HG03521 (cell line): ENCODE measurements around the gene ADORA3.

Experiments
- ATAC-seq: cut with Tn5 transposase; IDR thresholded peaks from one replicate; pipeline ENCODE4 v1.9.1; 2021; ENCODE audit warnings: mild to moderate bottlenecking, moderate library complexity; ENCODE audit not compliant: unreplicated experiment

Gene ADORA3

DNA sequence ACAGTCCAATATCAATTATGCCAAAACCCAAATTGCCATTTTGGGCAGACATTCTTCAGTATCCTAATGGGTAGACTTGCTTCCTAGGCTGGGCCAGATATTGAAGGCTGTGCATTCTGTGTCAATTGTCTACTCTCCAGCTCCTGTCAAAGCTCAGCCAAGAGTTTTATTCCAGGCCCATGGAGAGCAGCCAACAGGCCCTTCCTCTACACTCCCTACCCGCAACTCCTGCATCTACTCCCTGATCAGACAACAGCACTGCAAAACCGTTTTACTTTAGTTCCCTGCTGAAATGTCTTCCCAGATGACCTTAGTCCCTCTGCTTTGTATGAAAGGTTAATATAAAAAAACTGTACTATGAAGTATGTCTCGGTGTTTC is 6.6 kb upstream of the ADORA3 start:
- no peak for ATAC-seq

DNA sequence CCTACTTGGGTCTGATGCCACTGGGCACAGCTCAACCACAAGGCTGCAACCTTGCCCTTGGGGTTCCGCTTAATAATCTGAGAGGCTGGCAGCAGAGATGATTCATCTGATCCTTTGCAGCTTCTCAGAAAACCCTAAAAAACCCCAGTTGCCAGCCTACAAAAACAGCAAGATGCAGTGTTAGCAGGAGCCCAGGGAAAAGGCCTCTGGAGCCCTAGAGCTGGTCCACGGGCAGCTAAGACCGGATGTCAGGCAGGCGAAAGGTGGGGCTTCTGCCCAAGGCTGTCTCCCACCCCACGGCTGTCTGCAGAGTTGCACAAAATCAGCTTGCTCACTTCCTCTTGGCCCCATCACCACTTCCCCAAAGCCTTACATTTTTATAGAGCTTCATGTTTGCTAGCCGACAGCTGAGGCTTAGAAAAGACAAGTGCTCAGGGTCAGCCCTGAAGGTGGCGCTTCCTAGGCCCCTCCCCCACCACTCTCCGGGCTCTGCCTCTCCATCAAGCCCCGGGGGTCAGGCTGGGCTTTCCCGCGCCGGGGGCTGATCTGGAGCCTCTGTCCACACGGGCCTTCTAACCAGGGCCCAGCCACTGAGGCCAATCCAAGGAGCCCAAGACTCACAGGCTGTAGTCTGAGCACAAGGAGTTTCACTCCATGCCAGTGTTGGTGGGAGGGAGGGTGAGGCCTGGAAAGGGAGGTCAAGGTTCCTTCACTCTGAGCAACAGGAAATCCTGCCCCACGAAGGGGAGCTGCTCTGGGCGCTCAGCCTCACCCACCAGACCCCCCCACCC is 4.2 kb upstream of the ADORA3 start:
- peak; percentile 49 for ATAC-seq

- ATAC-seq = no peak
These were observed 3.1 kb upstream of the ADORA3 start for GRCh38 chr1:111506561-111506960.

DNA sequence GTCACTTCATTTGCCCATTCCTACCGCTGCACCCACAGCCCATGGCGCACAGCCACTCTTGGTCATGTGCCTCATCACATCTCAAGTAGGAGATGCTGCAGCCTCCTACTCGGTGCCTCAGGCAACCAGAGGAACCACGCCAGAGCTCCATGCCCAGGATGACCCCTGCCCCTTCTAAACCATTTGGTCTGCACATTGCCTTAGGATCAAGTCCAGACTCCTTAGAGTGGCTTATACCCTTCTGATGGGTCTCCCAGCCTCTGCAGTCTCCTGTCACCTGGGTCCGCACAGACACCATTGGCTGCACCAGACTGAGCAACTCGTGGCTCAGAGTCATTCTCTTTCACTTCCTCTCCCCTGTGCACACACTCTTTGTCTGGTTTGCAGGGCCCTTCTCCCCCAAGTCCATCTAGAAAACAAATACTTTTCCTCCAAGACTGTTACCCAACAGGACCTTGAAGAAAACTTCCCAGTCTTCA is 2.2 kb upstream of the ADORA3 start:
- no peak for ATAC-seq

- no peak for ATAC-seq
These were observed 664 bp upstream of the ADORA3 start for GRCh38 chr1:111504097-111504496.

- no peak for ATAC-seq
These were observed 1.8 kb downstream of the ADORA3 start for GRCh38 chr1:111501645-111502044.

- ATAC-seq = no peak
These were observed 4.2 kb downstream of the ADORA3 start for GRCh38 chr1:111499026-111499785.

- ATAC-seq = no peak
These were observed 5.8 kb downstream of the ADORA3 start for GRCh38 chr1:111497592-111497991.

- ATAC-seq = no peak
These were observed 7.0 kb downstream of the ADORA3 start for GRCh38 chr1:111496398-111496797.

- ATAC-seq = no peak
These were observed 12.4 kb downstream of the ADORA3 start for GRCh38 chr1:111491070-111491469.

DNA sequence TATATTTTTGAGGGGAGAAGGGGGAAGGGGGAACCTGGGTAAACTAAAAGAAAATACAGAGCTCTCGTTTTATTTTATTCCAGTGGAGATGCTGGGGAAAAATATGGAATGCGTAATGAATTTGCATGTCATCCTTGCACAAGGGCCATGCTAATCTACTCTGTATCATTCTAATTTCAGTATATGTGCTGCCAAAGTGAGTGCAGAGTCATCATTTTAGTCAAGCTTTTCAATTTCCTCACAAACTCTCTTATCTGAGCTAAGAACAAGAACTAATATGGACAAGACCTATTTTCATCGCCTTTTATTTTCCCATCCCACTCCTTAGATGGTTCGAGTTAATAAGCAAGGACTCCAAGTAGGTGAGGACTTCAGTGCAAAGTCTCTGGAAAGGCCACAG is 13.2 kb downstream of the ADORA3 start:
- no peak for ATAC-seq

- no peak for ATAC-seq
These were observed 13.8 kb downstream of the ADORA3 start for GRCh38 chr1:111489604-111490003.

DNA sequence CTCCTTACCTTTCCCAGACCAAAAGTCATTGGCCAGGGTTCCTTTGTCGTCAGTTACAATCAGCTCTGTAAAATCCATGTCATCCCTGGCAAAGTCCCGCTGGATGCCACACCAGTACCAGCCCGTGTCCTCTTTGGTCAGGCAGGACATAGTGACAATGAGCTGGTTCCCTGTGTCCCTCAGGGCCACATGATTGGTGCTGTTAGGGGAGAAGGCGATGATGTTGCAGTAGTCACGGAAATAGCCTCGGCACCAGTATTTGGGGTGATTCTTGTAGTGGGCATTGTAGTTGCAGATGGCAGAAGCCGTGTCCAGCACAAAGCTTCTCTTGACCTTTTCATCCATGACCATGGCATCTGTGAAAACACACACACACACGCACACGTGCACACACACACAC is 14.8 kb downstream of the ADORA3 start:
- no peak for ATAC-seq

- no peak for ATAC-seq
These were observed 16.3 kb downstream of the ADORA3 start for GRCh38 chr1:111487133-111487532.

DNA sequence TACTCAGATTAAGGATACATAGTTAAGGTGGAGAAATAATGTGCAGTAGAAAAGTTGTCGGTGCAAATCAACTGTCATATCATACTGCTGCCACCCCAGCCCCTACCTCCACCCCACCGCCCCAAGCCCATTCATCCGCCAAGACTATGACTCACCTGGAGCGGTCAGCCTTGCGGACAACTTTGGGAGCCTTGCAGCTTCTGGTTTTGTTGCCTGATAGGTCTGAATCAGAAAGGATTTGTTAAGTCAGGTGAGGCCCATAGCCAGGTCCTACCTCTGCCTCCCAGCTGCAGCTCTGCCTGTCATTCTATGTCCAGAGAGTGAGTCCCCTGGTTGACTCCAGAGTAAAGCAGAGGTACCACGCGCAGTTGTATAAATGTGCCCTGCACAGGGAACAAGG is 17.0 kb downstream of the ADORA3 start:
- no peak for ATAC-seq

DNA sequence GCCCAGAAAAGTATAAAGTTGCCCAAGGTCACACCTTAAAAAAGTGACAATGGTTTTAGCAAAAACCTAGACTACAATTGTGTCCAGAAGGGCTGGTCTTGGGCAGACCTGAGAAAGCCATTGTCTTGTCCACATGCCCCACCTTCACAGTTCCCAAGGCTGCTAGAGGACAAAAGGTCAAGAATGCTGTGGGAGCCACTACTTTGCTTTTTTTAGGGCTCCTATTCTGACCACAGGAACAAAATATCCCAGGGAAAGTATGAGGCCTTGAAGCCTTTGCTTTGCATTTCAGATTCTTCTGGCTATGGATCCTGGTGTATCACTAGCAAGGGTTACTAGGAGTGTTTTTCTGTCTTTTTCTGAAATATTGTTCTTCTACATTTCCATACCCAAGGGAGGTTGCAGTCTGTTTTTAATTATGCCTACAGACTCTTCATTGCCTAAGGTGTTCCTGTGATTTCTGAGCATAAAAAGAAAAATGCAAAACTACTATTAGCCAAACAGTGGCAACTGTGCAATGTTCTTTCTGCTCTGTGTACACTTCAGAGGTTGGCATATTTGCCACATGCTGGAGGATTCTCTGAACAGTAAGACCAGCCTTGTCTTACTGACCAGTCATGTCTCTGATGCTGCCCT is 18.9 kb downstream of the ADORA3 start:
- ATAC-seq = no peak

DNA sequence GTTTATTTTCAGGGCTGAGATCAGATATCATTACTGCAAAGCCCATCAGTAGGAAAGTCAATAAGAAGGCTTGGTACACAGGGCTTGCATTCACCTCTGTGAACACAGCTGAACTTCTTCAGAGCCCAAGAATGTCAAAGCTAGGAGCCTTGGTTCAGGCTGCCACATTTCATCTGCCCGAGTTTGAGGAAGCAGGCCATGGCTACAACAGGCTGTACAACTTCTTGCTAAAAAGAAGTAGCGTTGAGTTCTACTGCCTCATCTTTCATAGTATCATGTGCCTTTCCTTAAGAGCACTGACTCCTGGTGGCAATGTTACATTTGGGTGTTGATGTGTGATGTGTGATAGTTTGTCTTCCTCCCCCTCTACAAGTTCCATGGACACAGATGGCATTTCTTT is 19.6 kb downstream of the ADORA3 start:
- ATAC-seq = no peak

- ATAC-seq = no peak
These were observed 20.3 kb downstream of the ADORA3 start for GRCh38 chr1:111483166-111483565.

GRCh38 chr1:111481387-111482221 is 21.8 kb downstream of the ADORA3 start:
- ATAC-seq = no peak

DNA sequence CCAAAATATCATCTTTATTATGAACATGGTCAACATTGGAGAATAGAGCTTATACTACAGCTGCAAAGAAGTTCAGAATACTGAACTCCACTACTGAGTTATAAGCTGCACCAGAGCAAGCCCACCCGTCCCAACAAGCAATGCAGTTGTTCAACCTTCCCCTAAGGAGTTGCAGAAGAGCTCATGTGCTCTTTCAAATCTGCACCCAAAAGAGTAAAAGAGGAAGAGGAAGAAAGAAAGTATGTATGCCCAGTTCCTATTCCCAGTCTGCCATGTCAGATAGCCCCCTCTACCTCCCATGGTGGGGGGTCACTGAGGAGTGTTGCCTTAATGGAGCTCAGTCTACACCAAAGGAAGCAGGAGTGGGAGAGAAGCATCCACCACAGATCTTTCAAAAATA is 22.8 kb downstream of the ADORA3 start:
- ATAC-seq = no peak

DNA sequence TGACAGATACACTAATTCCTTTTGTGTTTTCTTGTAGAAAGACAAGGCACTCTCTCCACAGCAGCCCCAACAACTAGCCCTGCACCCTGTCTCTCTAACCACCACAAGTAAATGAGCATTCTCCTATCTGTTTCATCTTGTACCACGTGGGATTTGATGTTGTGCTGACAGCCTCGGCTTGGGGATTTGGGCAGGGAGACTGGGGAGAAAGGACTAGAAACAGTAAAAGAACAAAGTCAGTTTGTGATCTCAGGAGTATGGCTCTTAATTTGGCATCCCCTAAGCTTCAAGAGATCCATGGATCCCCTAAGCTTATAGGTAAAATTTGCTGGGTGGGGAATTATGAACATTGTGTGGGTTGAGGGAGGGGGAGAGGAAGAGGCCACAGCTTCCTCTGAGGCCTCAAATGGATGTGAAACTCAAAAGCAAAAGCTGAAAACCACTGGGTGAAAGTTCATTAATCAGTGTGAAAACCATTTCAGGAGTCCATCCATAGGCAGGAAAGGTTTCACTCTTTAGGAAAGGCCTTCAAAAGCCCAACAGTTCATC is 26.6 kb downstream of the ADORA3 start:
- ATAC-seq = peak; percentile 57
